Kidney capillary endothelial cell (primary cell): ENCODE measurements around the gene NEK6.
"Not testable (repeated sequence)": the region's sequence is repeated elsewhere in the genome, so short reads cannot be mapped to it uniquely, and the experiment has no call there.

Source experiments
- DNase-seq: peaks from one replicate; pipeline ENCODE4 v3.0.0-alpha.2; 2018; ENCODE audit warnings: low spot score

NEK6 gene

GRCh38 chr9:124228516-124228915 is 29.2 kb upstream of the NEK6 start:
- no peak for DNase-seq

GRCh38 chr9:124231095-124231737 is 26.5 kb upstream of the NEK6 start:
- no peak for DNase-seq

- DNase-seq, result no peak
Observed at GRCh38 chr9:124238546-124239140, 19.1 kb upstream of the NEK6 start.

GRCh38 chr9:124239249-124240073 is 18.3 kb upstream of the NEK6 start:
- no peak for DNase-seq

- DNase-seq, result no peak
Observed at GRCh38 chr9:124242331-124243194, 15.2 kb upstream of the NEK6 start.

GRCh38 chr9:124247393-124247792 is 10.4 kb upstream of the NEK6 start:
- DNase-seq, result not testable (repeated sequence)

- no peak for DNase-seq
Observed at GRCh38 chr9:124248066-124248465, 9.7 kb upstream of the NEK6 start.

GRCh38 chr9:124248960-124249359 is 8.8 kb upstream of the NEK6 start:
- DNase-seq, result no peak

- DNase-seq, result no peak
Observed at GRCh38 chr9:124251204-124251603, 6.5 kb upstream of the NEK6 start.

- peak; percentile 78 for DNase-seq
Observed at GRCh38 chr9:124251605-124252378, 6.0 kb upstream of the NEK6 start.

GRCh38 chr9:124252878-124253277 is 4.9 kb upstream of the NEK6 start:
- not testable (repeated sequence) for DNase-seq

GRCh38 chr9:124254261-124254682 is 3.5 kb upstream of the NEK6 start:
- no peak for DNase-seq

- no peak for DNase-seq
Observed at GRCh38 chr9:124255222-124255621, 2.5 kb upstream of the NEK6 start.

- DNase-seq, result peak; percentile 71
Observed at GRCh38 chr9:124256517-124257069, 1.2 kb upstream of the NEK6 start.

- no peak for DNase-seq
Observed at GRCh38 chr9:124257070-124257843, 492 bp upstream of the NEK6 start.

- no peak for DNase-seq
Observed at GRCh38 chr9:124258607-124259157, 933 bp downstream of the NEK6 start.

- DNase-seq, result peak; percentile 82
Observed at GRCh38 chr9:124259158-124259808, 1.5 kb downstream of the NEK6 start.

GRCh38 chr9:124260769-124261603 is 3.2 kb downstream of the NEK6 start:
- DNase-seq, result peak; percentile 73
